ENCODE measurements around the gene CFAP100. TPM values are rescaled to one million over a fixed set of nuclear protein-coding genes. Genes with fewer than 3 reads are reported as not detected.
A peak's percentile ranks its signal among the peaks of the same experiment; 100 is the strongest.

The CFAP100 gene
- total RNA-seq, 4 donors from 2014 or later: not detected

GRCh38 chr3:126356373-126357264 lies 38.1 kb upstream of the CFAP100 start:
- Histone ChIP-seq H3K9me3 (no peaks in the 10 kb centered on the region), H3K27me3 (peaks cover 0 to 61% (median 0%) of the 10 kb centered on the region in 4 donors), H3K36me3 (peaks cover 0 to 11% (median under 1%) of the 10 kb centered on the region in 3 donors), H3K27ac (peak overlapping the region; percentile 91 to 97 (median 92)), H3K4me1 (peaks cover 19 to 53% (median 25%) of the 10 kb centered on the region in 3 donors), H3K4me3 (peak overlapping the region; percentile 61 to 83 (median 78))
- WGBS, 2 donors: 0 to 2% methylated on average over 13 to 29 of the region's 100 CpGs
- TF ChIP-seq, protein P1, sequence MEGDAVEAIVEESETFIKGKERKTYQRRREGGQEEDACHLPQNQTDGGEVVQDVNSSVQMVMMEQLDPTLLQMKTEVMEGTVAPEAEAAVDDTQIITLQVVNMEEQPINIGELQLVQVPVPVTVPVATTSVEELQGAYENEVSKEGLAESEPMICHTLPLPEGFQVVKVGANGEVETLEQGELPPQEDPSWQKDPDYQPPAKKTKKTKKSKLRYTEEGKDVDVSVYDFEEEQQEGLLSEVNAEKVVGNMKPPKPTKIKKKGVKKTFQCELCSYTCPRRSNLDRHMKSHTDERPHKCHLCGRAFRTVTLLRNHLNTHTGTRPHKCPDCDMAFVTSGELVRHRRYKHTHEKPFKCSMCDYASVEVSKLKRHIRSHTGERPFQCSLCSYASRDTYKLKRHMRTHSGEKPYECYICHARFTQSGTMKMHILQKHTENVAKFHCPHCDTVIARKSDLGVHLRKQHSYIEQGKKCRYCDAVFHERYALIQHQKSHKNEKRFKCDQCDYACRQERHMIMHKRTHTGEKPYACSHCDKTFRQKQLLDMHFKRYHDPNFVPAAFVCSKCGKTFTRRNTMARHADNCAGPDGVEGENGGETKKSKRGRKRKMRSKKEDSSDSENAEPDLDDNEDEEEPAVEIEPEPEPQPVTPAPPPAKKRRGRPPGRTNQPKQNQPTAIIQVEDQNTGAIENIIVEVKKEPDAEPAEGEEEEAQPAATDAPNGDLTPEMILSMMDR (IDR thresholded peaks at IDR 0.05): no peak
- no peak for TF ChIP-seq POLR2A (IDR thresholded peaks at IDR 0.05)
- intact Hi-C loops (cut with DNase I): no loop called here
- DNase-seq: no peak

- intact Hi-C loops (cut with DNase I): no loop called here
- DNase-seq: peak; percentile 23
- Histone ChIP-seq H3K36me3 (peaks cover 0 to 2% (median 0%) of the 10 kb centered on the region in 3 donors), H3K27me3 (peaks cover 0 to 64% (median 0%) of the 10 kb centered on the region in 4 donors), H3K4me1 (peaks cover 19 to 51% (median 25%) of the 10 kb centered on the region in 3 donors), H3K27ac (peak within 1 kb of the TSS; percentile 91 to 97 (median 92)), H3K9me3 (no peaks in the 10 kb centered on the region), H3K4me3 (peak within 1 kb of the TSS; percentile 61 to 83 (median 78))
- TF ChIP-seq POLR2A (IDR thresholded peaks at IDR 0.05): peak in 2 of 4 donors; percentile 78 to 90
- TF ChIP-seq, protein P1 (IDR thresholded peaks at IDR 0.05): no peak
- WGBS, 2 donors: 0% methylated on average over 15 of the region's 86 CpGs; no CpG with 5 or more reads in 1 of the 2 donors
These were observed 37.2 kb upstream of the CFAP100 start, which contains the start of gene KLF15 for GRCh38 chr3:126357295-126358037. KLF15 (minus strand) TSS chr3:126357408; CDS start chr3:126352922, 4,486 bp downstream.

GRCh38 chr3:126358038-126358815 lies 36.5 kb upstream of the CFAP100 start:
- H3K27ac ChIP-seq: peak overlapping the region; percentile 83 to 97 (median 92)
- H3K4me3 ChIP-seq: peak overlapping the region; percentile 61 to 83 (median 78)
- H3K27me3 ChIP-seq: peaks cover 0 to 64% (median 0%) of the 10 kb centered on the region in 4 donors
- no peaks in the 10 kb centered on the region for H3K36me3 ChIP-seq
- intact Hi-C loops (cut with DNase I): no loop called here
- no peak for TF ChIP-seq POLR2A (IDR thresholded peaks at IDR 0.05)
- TF ChIP-seq, protein P1 (IDR thresholded peaks at IDR 0.05): no peak
- H3K4me1 ChIP-seq: peaks cover 19 to 48% (median 25%) of the 10 kb centered on the region in 3 donors
- DNase-seq: no peak
- WGBS, 2 donors: 7 to 20% methylated on average over 1 to 4 of the region's 11 CpGs
- no peaks in the 10 kb centered on the region for H3K9me3 ChIP-seq

DNA sequence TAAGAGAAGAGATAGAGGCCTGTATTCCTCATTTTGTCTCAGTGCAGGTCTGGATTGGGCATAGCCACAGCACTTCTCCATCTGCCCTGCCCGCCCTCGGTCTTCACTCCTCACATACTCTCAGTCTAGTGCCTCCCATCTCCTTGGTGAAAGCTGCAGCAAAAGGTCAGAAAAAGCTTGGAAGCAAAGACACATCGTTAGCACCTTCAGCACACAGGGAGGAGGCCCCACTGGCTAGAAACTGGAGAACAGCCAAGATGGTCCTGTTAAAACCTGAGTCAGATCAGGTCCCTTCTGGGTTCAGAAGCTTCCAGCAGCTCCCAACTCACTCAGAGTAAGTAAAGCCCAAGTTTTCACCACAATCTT lies 35.9 kb upstream of the CFAP100 start:
- Histone ChIP-seq H3K27ac (no peak overlapping the region), H3K4me1 (peaks cover 19 to 43% (median 25%) of the 10 kb centered on the region in 3 donors), H3K36me3 (no peaks in the 10 kb centered on the region), H3K4me3 (no peak overlapping the region), H3K9me3 (no peaks in the 10 kb centered on the region), H3K27me3 (peaks cover 0 to 64% (median 0%) of the 10 kb centered on the region in 4 donors)
- DNase-seq: no peak
- WGBS, 2 donors: 58 to 75% methylated on average over 3 of the region's 3 CpGs
- TF ChIP-seq, protein P1 (IDR thresholded peaks at IDR 0.05): no peak
- no peak for TF ChIP-seq POLR2A (IDR thresholded peaks at IDR 0.05)
- intact Hi-C loops (cut with DNase I): no loop called here

Measured in esophagus squamous epithelium (tissue), 5 donors.